MCF 10A (cell line): ENCODE results near the gene SPTBN2. TPM values are rescaled to one million over a fixed set of nuclear protein-coding genes. Genes with fewer than 3 reads are reported as not detected.

ENCODE experiments used
- BruUV-seq: library from RNA; stranded (reverse); fragments of 400-500 nt; replicated peaks from 2 replicates; lab custom pipeline; 2021; lab: Mats Ljungman, UMichigan
- CTCF ChIA-PET: fragments of 300-600 bp; sonication (Branson Sonifier 250); formaldehyde crosslinking; extraction: SDS; loops from one replicate; lab custom pipeline; 2021; ENCODE audit warnings: antibody characterized with exemption, inconsistent platforms; lab: Yijun Ruan, JAX
- POLR2A ChIA-PET: fragments of 300-600, 350-650 bp; sonication (Branson Sonifier 250); formaldehyde crosslinking; extraction: SDS; loops from one replicate; lab custom pipeline; 2020; ENCODE audit warnings: antibody characterized with exemption, inconsistent platforms; lab: Yijun Ruan, JAX
- DNase-seq: peaks from one replicate; pipeline ENCODE4 v3.0.0-alpha.2; 2018; ENCODE audit not compliant: unreplicated experiment
- H3K27ac Mint-ChIP-seq: one replicate; pipeline ENCODE4 v1.8.0; 2022; ENCODE audit warnings: mild to moderate bottlenecking, low read depth, mixed read lengths; ENCODE audit not compliant: unreplicated experiment
- H3K27me3 Mint-ChIP-seq: one replicate; pipeline ENCODE4 v1.8.0; 2022; ENCODE audit warnings: mixed read lengths; ENCODE audit not compliant: insufficient read depth, unreplicated experiment
- H3K36me3 Mint-ChIP-seq: one replicate; pipeline ENCODE4 v1.8.0; 2022; ENCODE audit warnings: mild to moderate bottlenecking, moderate library complexity, mixed read lengths; ENCODE audit not compliant: insufficient read depth, unreplicated experiment
- H3K4me1 Mint-ChIP-seq: one replicate; pipeline ENCODE4 v1.8.0; 2022; ENCODE audit warnings: mixed read lengths; ENCODE audit not compliant: insufficient read depth, unreplicated experiment
- H3K4me3 Mint-ChIP-seq: one replicate; pipeline ENCODE4 v1.8.0; 2022; ENCODE audit warnings: mild to moderate bottlenecking, moderate library complexity, mixed read lengths; ENCODE audit not compliant: unreplicated experiment
- H3K9me3 Mint-ChIP-seq: one replicate; pipeline ENCODE4 v1.8.0; 2022; ENCODE audit warnings: mixed read lengths; ENCODE audit not compliant: unreplicated experiment
- CTCF ChIP-seq: fragments of 200-600 bp; IDR thresholded peaks from one replicate; pipeline ENCODE4 v1.8.0; 2022; ENCODE audit warnings: antibody characterized with exemption, mild to moderate bottlenecking; ENCODE audit not compliant: unreplicated experiment
- intact Hi-C: fragments of 100-400 bp; cut with micrococcal nuclease; formaldehyde crosslinking; loops from 2 replicates; pipeline ENCODE4 v1.14.1; 2022
- total RNA-seq: library from RNA; stranded (reverse); gene quantifications from 2 replicates; pipeline ENCODE4 v1.2.3, GENCODE V29; 2022

The SPTBN2 gene
- total RNA-seq, 1 experiment from 2014 or later, result 47.2 TPM

- Mint-ChIP-seq H3K9me3 (no peaks in the 10 kb centered on the region), H3K27me3 (no peaks in the 10 kb centered on the region), H3K4me3 (no peak overlapping the region), H3K4me1 (no peaks in the 10 kb centered on the region), H3K27ac (no peak overlapping the region), H3K36me3 (peaks cover 61% of the 10 kb centered on the region)
- CTCF ChIA-PET, result interaction anchor here (0.7 to 9.4 kb wide), 11 partner anchors 12 to 142 kb away, joined by 3 to 78 read pairs (median 5); no protein-coding TSS in a partner anchor
- DNase-seq, result no peak
- no peak for TF ChIP-seq CTCF
- POLR2A ChIA-PET, result interaction anchor here (1.0 to 1.7 kb wide), 3 partner anchors 72 to 278 kb away, joined by 3 to 6 read pairs (median 3); no protein-coding TSS in a partner anchor
- no TSS peak for BruUV-seq
- intact Hi-C loops, result no loop called here
Measured at GRCh38 chr11:66696146-66696545, 32.9 kb downstream of the SPTBN2 start.

- Mint-ChIP-seq H3K36me3 (peaks cover 52% of the 10 kb centered on the region), H3K4me1 (no peaks in the 10 kb centered on the region), H3K27ac (peak overlapping the region; percentile 69), H3K9me3 (no peaks in the 10 kb centered on the region), H3K27me3 (no peaks in the 10 kb centered on the region), H3K4me3 (no peak overlapping the region)
- POLR2A ChIA-PET, result interaction anchor here (0.7 to 1.7 kb wide), 5 partner anchors 17 to 141 kb away, joined by 3 to 6 read pairs (median 4); partner anchors contain the start of gene RBM4B
- intact Hi-C loops, result loop anchor here (1.0 to 5.0 kb wide), 2 partner anchors 123 to 140 kb away; no protein-coding TSS in a partner anchor
- peak; percentile 94 for TF ChIP-seq CTCF
- CTCF ChIA-PET, result interaction anchor here (0.5 to 9.4 kb wide), 23 partner anchors 7 to 368 kb away, joined by 3 to 78 read pairs (median 4); no protein-coding TSS in a partner anchor
- DNase-seq, result peak; percentile 96
- BruUV-seq, result no TSS peak
Measured at GRCh38 chr11:66694732-66695207, 34.2 kb downstream of the SPTBN2 start.

- no TSS peak for BruUV-seq
- H3K27ac Mint-ChIP-seq, result no peak overlapping the region
- CTCF ChIA-PET, result interaction anchor here (0.6 to 9.4 kb wide), 12 partner anchors 8 to 658 kb away, joined by 3 to 78 read pairs (median 3); no protein-coding TSS in a partner anchor
Measured at GRCh38 chr11:66694056-66694410, 35.0 kb downstream of the SPTBN2 start.

More at GRCh38 chr11:66694056-66694410, 35.0 kb downstream of the SPTBN2 start:
- Mint-ChIP-seq H3K36me3 (peaks cover 53% of the 10 kb centered on the region), H3K4me1 (no peaks in the 10 kb centered on the region), H3K9me3 (no peaks in the 10 kb centered on the region), H3K4me3 (no peak overlapping the region), H3K27me3 (no peaks in the 10 kb centered on the region)
- TF ChIP-seq CTCF, result no peak
- intact Hi-C loops, result loop anchor here (1.0 to 5.0 kb wide), 2 partner anchors 123 to 140 kb away; no protein-coding TSS in a partner anchor
- no peak for DNase-seq
- POLR2A ChIA-PET, result interaction anchor here (1.0 to 1.3 kb wide), 3 partner anchors 16 to 140 kb away, joined by 4 read pairs; partner anchors contain the start of gene RBM4B
